B cell (primary cell): ENCODE data around the gene GALNT4. TPM values are rescaled to one million over a fixed set of nuclear protein-coding genes. Genes with fewer than 3 reads are reported as not detected.
A peak's percentile ranks its signal among the peaks of the same experiment; 100 is the strongest.

ENCODE experiments used
- ATAC-seq: fragments of 200-7000 bp; cut with Tn5 transposase; one replicate; pipeline ENCODE4 v1.10.0; 2021; ENCODE audit warnings: low read depth, mild to moderate bottlenecking, moderate number of reproducible peaks, moderate library complexity
- CTCF ChIA-PET: fragments of 350-600 bp; sonication (Branson Sonifier 250); formaldehyde crosslinking; loops from one replicate; lab custom pipeline; 2021; ENCODE audit warnings: antibody characterized with exemption, inconsistent platforms; lab: Charles Lee
- POLR2A ChIA-PET: fragments of 350-600 bp; sonication (Branson Sonifier 250); formaldehyde crosslinking; loops from one replicate; lab custom pipeline; 2021; ENCODE audit warnings: antibody characterized with exemption; lab: Charles Lee
- DNase-seq: peaks from one replicate; pipeline ENCODE4 v3.0.0; 2013
- H2AFZ ChIP-seq: 2 replicates; pipeline ENCODE4 v1.6.1; 2012; ENCODE audit warnings: mild to moderate bottlenecking, low read depth, low read length; ENCODE audit not compliant: insufficient read depth, poor library complexity, severe bottlenecking
- H3K27ac ChIP-seq, 2 donors: 1 replicate in 1 of 2; 2 replicates in 1 of 2; pipeline ENCODE4 v1.5.1; 2012 to 2013; ENCODE audit warnings: low read length in 2 of 2, mild to moderate bottlenecking in 2 of 2, moderate library complexity in 1 of 2
- H3K27me3 ChIP-seq, 4 experiments: fragments of 200-600 bp in 1 of 4; sonication (generic) in 1 of 4; replicated peaks in 1 of 4; 1 replicate in 2 of 4; 2 replicates in 2 of 4; pipeline versions ENCODE4 v1.6.1 to v1.7.0; 2013 to 2016; ENCODE audit warnings: low read length in 3 of 4, mild to moderate bottlenecking in 2 of 4, mixed read lengths in 1 of 4, moderate library complexity in 1 of 4; ENCODE audit not compliant: insufficient read depth in 4 of 4, control insufficient read depth in 3 of 4; ENCODE audit errors: control extremely low read depth in 1 of 4
- H3K36me3 ChIP-seq, 2 experiments: replicated peaks in 1 of 2; 1 replicate in 1 of 2; 2 replicates in 1 of 2; pipeline versions ENCODE4 v1.6.1 to v1.7.1; 2013; ENCODE audit warnings: low read length in 1 of 2; ENCODE audit not compliant: insufficient read depth in 2 of 2, control insufficient read depth in 1 of 2; ENCODE audit errors: control extremely low read depth in 1 of 2, extremely low read depth in 1 of 2
- H3K4me1 ChIP-seq, 2 donors: fragments of 200-600 bp in 1 of 2; sonication (generic) in 1 of 2; 1 replicate in 1 of 2; 2 replicates in 1 of 2; pipeline versions ENCODE4 v1.5.1 to v1.6.1; 2013 to 2017; ENCODE audit warnings: low read length in 2 of 2; ENCODE audit not compliant: control insufficient read depth in 2 of 2, insufficient read depth in 2 of 2
- H3K4me2 ChIP-seq: replicated peaks from 2 replicates; pipeline ENCODE3; 2012; ENCODE audit warnings: mild to moderate bottlenecking, low read depth, low read length; ENCODE audit not compliant: poor library complexity, severe bottlenecking
- H3K4me3 ChIP-seq, 5 experiments: fragments of 200-600 bp in 1 of 5; sonication (generic) in 1 of 5; 1 replicate in 3 of 5; 2 replicates in 2 of 5; pipeline versions ENCODE4 v1.5.1 to v1.7.0; 2011 to 2016; ENCODE audit warnings: low read length in 4 of 5, mild to moderate bottlenecking in 4 of 5, low read depth in 2 of 5, control low read depth in 1 of 5, moderate library complexity in 1 of 5; ENCODE audit not compliant: insufficient read depth in 1 of 5; ENCODE audit errors: control extremely low read depth in 1 of 5, extremely low read depth in 1 of 5
- H3K79me2 ChIP-seq: fragments of 200-600 bp; sonication (generic); one replicate; pipeline ENCODE4 v1.6.0; 2016; ENCODE audit warnings: low read length; ENCODE audit not compliant: control insufficient read depth, insufficient read depth
- H3K9ac ChIP-seq: fragments of 200-600 bp; sonication (generic); 2 replicates; pipeline ENCODE4 v1.6.1; 2017; ENCODE audit warnings: mild to moderate bottlenecking, low read length, moderate library complexity
- H3K9me3 ChIP-seq, 3 donors: one replicate each; pipeline versions ENCODE4 v1.6.1 to v1.7.1; 2013; ENCODE audit warnings: low read length in 2 of 3; ENCODE audit not compliant: control insufficient read depth in 2 of 3, insufficient read depth in 1 of 3; ENCODE audit errors: control extremely low read depth in 1 of 3
- H4K20me1 ChIP-seq: 2 replicates; pipeline ENCODE4 v1.6.0; 2012; ENCODE audit warnings: mild to moderate bottlenecking, low read length; ENCODE audit not compliant: insufficient read depth, control insufficient read depth, poor library complexity, severe bottlenecking
- H3K27ac Mint-ChIP-seq: one replicate; pipeline ENCODE4 v1.8.0; 2021; ENCODE audit warnings: mixed read lengths
- H3K27me3 Mint-ChIP-seq: one replicate; pipeline ENCODE4 v1.8.0; 2021; ENCODE audit warnings: mixed read lengths
- H3K4me1 Mint-ChIP-seq: one replicate; pipeline ENCODE4 v1.8.0; 2021; ENCODE audit warnings: mixed read lengths
- H3K4me3 Mint-ChIP-seq: one replicate; pipeline ENCODE4 v1.8.0; 2021; ENCODE audit warnings: mixed read lengths
- H3K9me3 Mint-ChIP-seq: one replicate; pipeline ENCODE4 v1.8.0; 2022; ENCODE audit warnings: mixed read lengths; ENCODE audit not compliant: insufficient read depth
- EZH2 ChIP-seq: IDR thresholded peaks from 2 replicates; pipeline ENCODE4 v1.6.1; 2012; ENCODE audit warnings: borderline replicate concordance, low read depth, mild to moderate bottlenecking, moderate library complexity, low read length; ENCODE audit not compliant: insufficient read depth, poor library complexity, severe bottlenecking
- WGBS: methylation state at CpG from one replicate; pipeline ENCODE4 v1.1.5; 2013; ENCODE audit warnings: missing lambda C conversion rate; ENCODE audit not compliant: insufficient coverage; 5-methylcytosine and 5-hydroxymethylcytosine counted together
- intact Hi-C: fragments of 100-400 bp; cut with micrococcal nuclease; formaldehyde crosslinking; loops from one replicate; pipeline ENCODE4 v1.10.0; 2022
- polyA plus RNA-seq: library from polyadenylated mRNA; depleted of rRNA; stranded (reverse); fragments of >200 nt; gene quantifications from 2 replicates; pipeline ENCODE4 v1.2.3, GENCODE V29; 2012
- total RNA-seq, 2 donors: library from RNA; stranded (reverse); fragments of 120-200 nt in 1 of 2; gene quantifications; 1 replicate in 1 of 2; 2 replicates in 1 of 2; pipeline versions ENCODE4 v1.2.3 to v1.2.4, GENCODE V29; 2013 to 2022
- TF ChIP-seq, protein P1 (sequence below): fragments of 200-600 bp; IDR thresholded peaks from one replicate; pipeline ENCODE4 v1.8.0; 2022; ENCODE audit warnings: antibody characterized with exemption, mild to moderate bottlenecking

Gene GALNT4
- total and polyA plus RNA-seq, 2 donors (not counting 1 experiment from before 2014, with no cell fraction given): 4.9 to 10.3 TPM

DNA sequence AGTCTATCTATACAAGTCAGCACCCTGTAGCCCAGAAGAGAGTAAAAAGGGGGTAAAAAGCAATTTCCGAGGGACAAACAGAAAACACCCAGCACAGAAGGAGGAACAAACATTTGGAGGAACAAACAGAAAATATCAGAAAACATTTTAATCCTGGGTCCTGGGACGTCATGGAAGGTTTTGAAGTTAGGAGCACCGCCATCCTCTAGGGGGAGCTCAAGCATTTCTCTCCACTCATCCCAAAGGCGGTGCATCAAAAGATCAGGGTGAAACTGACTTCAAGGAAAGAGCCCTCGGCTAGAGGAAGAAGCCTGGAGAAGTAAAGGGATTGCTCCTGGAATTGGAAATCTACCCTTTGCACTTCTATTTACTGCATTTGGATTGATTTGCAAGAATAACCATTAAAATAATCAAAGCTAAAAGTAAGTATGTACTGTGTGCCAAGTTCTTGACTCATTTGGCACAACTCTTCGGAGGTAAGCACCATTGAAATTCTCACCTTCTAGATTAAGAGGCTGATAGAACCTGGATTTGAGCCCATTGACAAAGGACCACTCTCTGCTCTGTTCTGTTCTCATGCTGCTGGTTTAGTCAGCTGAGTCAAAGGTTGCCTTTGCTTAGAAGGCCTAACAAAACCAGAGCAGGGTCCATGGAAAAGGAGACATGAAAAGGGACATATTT, 18.5 kb upstream of the GALNT4 start:
- Mint-ChIP-seq H3K9me3 (no peaks in the 10 kb centered on the region), H3K27me3 (no peaks in the 10 kb centered on the region), H3K4me1 (peaks cover 15% of the 10 kb centered on the region), H3K4me3 (no peak overlapping the region), H3K27ac (no peak overlapping the region)
- no CpG with 5 or more reads among the region's 6 CpGs for WGBS
- Histone ChIP-seq H4K20me1 (no peaks in the 10 kb centered on the region), H3K4me3 (no peak overlapping the region), H3K27ac (no peak overlapping the region), H2AFZ (peak overlapping the region; percentile 32), H3K79me2 (no peaks in the 10 kb centered on the region), H3K9me3 (no peaks in the 10 kb centered on the region), H3K4me1 (peaks cover 0 to 11% of the 10 kb centered on the region in 2 donors), H3K36me3 (no peaks in the 10 kb centered on the region), H3K4me2 (peak overlapping the region; percentile 10), H3K9ac (no peak overlapping the region), H3K27me3 (no peaks in the 10 kb centered on the region)
- peak; percentile 92 for ATAC-seq
- peak; percentile 79 for DNase-seq
- POLR2A ChIA-PET: no interaction called here
- CTCF ChIA-PET: interaction anchor here (0.7 to 8.6 kb wide), 45 partner anchors 8 to 1407 kb away, joined by 3 to 164 read pairs (median 4); partner anchors contain the start of gene ATP2B1
- TF ChIP-seq EZH2: no peak
- TF ChIP-seq, protein P1, sequence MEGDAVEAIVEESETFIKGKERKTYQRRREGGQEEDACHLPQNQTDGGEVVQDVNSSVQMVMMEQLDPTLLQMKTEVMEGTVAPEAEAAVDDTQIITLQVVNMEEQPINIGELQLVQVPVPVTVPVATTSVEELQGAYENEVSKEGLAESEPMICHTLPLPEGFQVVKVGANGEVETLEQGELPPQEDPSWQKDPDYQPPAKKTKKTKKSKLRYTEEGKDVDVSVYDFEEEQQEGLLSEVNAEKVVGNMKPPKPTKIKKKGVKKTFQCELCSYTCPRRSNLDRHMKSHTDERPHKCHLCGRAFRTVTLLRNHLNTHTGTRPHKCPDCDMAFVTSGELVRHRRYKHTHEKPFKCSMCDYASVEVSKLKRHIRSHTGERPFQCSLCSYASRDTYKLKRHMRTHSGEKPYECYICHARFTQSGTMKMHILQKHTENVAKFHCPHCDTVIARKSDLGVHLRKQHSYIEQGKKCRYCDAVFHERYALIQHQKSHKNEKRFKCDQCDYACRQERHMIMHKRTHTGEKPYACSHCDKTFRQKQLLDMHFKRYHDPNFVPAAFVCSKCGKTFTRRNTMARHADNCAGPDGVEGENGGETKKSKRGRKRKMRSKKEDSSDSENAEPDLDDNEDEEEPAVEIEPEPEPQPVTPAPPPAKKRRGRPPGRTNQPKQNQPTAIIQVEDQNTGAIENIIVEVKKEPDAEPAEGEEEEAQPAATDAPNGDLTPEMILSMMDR: peak; percentile 95
- intact Hi-C loops: loop anchor here (1.0 to 10.0 kb wide), 5 partner anchors 470 to 1398 kb away; no protein-coding TSS in a partner anchor

DNA sequence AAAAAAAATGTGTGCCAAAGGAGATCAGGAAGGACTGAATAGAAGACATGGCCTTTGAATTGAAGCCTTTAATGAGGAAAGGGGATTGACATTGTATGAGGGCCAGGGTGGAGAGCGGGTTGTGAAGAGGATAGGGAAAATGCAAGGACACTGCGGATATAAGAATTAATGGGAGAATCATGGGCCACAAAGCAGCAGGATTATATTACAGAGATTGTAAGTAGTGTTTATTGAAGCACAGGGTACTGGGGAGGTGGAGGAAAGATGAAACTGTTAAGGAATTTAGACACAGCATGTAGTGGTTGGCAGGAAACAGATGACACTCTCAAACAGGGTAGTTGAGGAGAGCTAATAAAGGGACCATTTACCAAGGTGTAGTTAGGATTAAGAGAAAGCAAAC, 17.6 kb upstream of the GALNT4 start:
- no peaks in the 10 kb centered on the region for H4K20me1 ChIP-seq
- no peak overlapping the region for H3K4me2 ChIP-seq
- peaks cover 0 to 11% of the 10 kb centered on the region in 2 donors for H3K4me1 ChIP-seq
- no peaks in the 10 kb centered on the region for H3K9me3 ChIP-seq
- TF ChIP-seq EZH2: no peak
- TF ChIP-seq, protein P1: no peak
- no peaks in the 10 kb centered on the region for H3K27me3 ChIP-seq
- WGBS: 97% methylated on average over 2 of the region's 2 CpGs
- no peaks in the 10 kb centered on the region for H3K79me2 ChIP-seq
- no peaks in the 10 kb centered on the region for H3K27me3 Mint-ChIP-seq
- intact Hi-C loops: loop anchor here (2.0 to 10.0 kb wide), 2 partner anchors 793 to 1399 kb away; no protein-coding TSS in a partner anchor
- ChIA-PET CTCF (interaction anchor here (0.5 to 8.6 kb wide), 17 partner anchors 9 to 1399 kb away, joined by 3 to 164 read pairs (median 4); no protein-coding TSS in a partner anchor), POLR2A (no interaction called here)
- no peak overlapping the region for H3K27ac ChIP-seq
- H3K4me3 Mint-ChIP-seq: no peak overlapping the region
- H3K9ac ChIP-seq: no peak overlapping the region
- no peaks in the 10 kb centered on the region for H3K9me3 Mint-ChIP-seq
- H3K4me3 ChIP-seq: no peak overlapping the region
- peaks cover 15% of the 10 kb centered on the region for H3K4me1 Mint-ChIP-seq
- H2AFZ ChIP-seq: no peak overlapping the region
- DNase-seq (no peak), ATAC-seq (no peak)
- H3K36me3 ChIP-seq: no peaks in the 10 kb centered on the region
- no peak overlapping the region for H3K27ac Mint-ChIP-seq
